IPS-NIHi11 (cell line): ENCODE measurements around the gene TBL2.
"Not testable (repeated sequence)": the region's sequence is repeated elsewhere in the genome, so short reads cannot be mapped to it uniquely, and the experiment has no call there.

ENCODE experiments used
- DNase-seq: peaks from one replicate; pipeline ENCODE4 v3.0.0; 2012; ENCODE audit warnings: mixed read lengths, low spot score

Gene TBL2

GRCh38 chr7:73578342-73579128 lies at the start of gene TBL2:
Gene TBL2, minus strand, starts transcription at chr7:73578579. Its CDS starts 30 bp downstream, at chr7:73578549.
- DNase-seq, result peak; percentile 100

GRCh38 chr7:73626814-73627213 lies 48.4 kb upstream of the TBL2 start:
- DNase-seq, result no peak

GRCh38 chr7:73625276-73625675 lies 46.9 kb upstream of the TBL2 start:
- DNase-seq, result no peak

GRCh38 chr7:73624669-73625001 lies 46.3 kb upstream of the TBL2 start:
- DNase-seq, result no peak

GRCh38 chr7:73623798-73624668 lies 45.7 kb upstream of the TBL2 start, which contains the start of gene MLXIPL:
Gene MLXIPL, minus strand, starts transcription at chr7:73624522. Its CDS starts 30 bp downstream, at chr7:73624492.
- DNase-seq, result peak; percentile 99

- peak; percentile 89 for DNase-seq
These were observed 44.8 kb upstream of the TBL2 start for GRCh38 chr7:73622909-73623797.

GRCh38 chr7:73622527-73622908 lies 44.1 kb upstream of the TBL2 start:
- DNase-seq, result no peak

- DNase-seq, result no peak
These were observed 43.0 kb upstream of the TBL2 start for GRCh38 chr7:73621168-73622063.

GRCh38 chr7:73619394-73619793 lies 41.0 kb upstream of the TBL2 start:
- DNase-seq, result not testable (repeated sequence)

GRCh38 chr7:73618538-73618937 lies 40.2 kb upstream of the TBL2 start:
- DNase-seq, result no peak

- not testable (repeated sequence) for DNase-seq
These were observed 39.1 kb upstream of the TBL2 start for GRCh38 chr7:73617520-73617919.

- DNase-seq, result no peak
These were observed 37.5 kb upstream of the TBL2 start for GRCh38 chr7:73615886-73616285.

- DNase-seq, result not testable (repeated sequence)
These were observed 36.6 kb upstream of the TBL2 start for GRCh38 chr7:73614937-73615336.

- no peak for DNase-seq
These were observed 35.8 kb upstream of the TBL2 start for GRCh38 chr7:73613954-73614735.

- DNase-seq, result no peak
These were observed 34.4 kb upstream of the TBL2 start for GRCh38 chr7:73612598-73613269.

GRCh38 chr7:73611017-73611555 lies 32.7 kb upstream of the TBL2 start:
- no peak for DNase-seq

GRCh38 chr7:73610105-73610504 lies 31.7 kb upstream of the TBL2 start:
- DNase-seq, result no peak

- DNase-seq, result not testable (repeated sequence)
These were observed 29.3 kb upstream of the TBL2 start for GRCh38 chr7:73607692-73607983.
